Measurements from ENCODE around the gene CYBA. TPM values are rescaled to one million over a fixed set of nuclear protein-coding genes. Genes with fewer than 3 reads are reported as not detected.
A peak's percentile ranks its signal among the peaks of the same experiment; 100 is the strongest.

The CYBA gene
- polyA plus RNA-seq, 2 donors: 58.5 to 67.8 TPM

DNA sequence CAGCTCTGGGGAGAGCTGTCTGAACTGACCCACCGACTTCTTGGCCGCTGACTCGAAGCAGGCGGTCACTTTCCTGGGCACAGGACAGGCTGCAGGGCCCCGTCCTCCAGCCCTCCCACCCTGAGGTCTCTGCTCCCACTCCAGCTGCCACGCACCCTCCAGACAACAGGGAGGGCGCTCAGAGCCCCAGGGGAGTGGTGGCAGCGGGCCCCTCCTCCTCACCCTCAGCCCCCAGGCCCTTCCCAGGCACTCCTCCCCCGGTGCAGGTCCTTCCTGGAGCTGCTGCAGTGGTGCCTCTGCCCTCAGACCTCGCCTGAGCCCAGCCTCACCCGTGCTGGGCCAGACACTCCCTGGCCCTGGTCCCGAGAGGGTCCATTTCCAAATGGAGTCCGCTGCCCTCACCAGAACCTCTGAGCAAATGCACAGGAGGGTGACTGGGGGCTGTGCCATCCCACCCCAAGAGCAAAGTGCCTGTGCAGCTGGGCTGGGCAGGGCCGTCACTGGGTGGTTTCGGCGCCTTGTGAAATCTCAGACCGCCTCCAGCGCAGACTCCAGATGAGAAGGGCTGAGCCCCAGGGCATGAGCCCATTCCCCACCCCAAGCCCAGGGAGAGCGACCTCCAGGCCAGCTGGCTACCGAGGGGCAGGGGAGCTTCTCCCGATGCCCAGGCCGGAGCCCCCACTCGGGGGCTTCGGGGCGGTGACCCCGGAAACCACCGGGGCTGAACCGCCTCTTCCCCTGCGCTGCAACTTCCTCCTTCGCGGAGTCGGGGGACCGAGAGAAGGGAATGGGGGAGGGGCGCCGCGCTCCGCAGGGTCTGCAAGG lies 717 bp downstream of the CYBA start:
- WGBS, 2 donors: 12 to 21% methylated on average over 29 to 37 of the region's 37 CpGs
- Histone ChIP-seq H3K27ac (ENCODE audit: low read depth in 2 of 2, low read length in 1 of 2) (peak overlapping the region; percentile 29 to 71), H3K36me3 (ENCODE audit: control insufficient read depth in 2 of 2, insufficient read depth in 2 of 2, low read length in 1 of 2) (peaks cover 0 to 31% of the 10 kb centered on the region in 2 donors), H3K9me3 (ENCODE audit: control insufficient read depth in 2 of 2, insufficient read depth in 1 of 2, low read depth in 1 of 2, low read length in 1 of 2) (no peaks in the 10 kb centered on the region), H3K4me1 (ENCODE audit: control insufficient read depth in 2 of 2, insufficient read depth in 2 of 2, low read length in 1 of 2) (peaks cover 7 to 17% of the 10 kb centered on the region in 2 donors), H3K4me3 (ENCODE audit: low read depth in 1 of 2, low read length in 2 of 2) (peak overlapping the region; percentile 59 to 62), H3K27me3 (ENCODE audit: control insufficient read depth in 1 of 2, insufficient read depth in 2 of 2, low read length in 2 of 2) (no peaks in the 10 kb centered on the region)

DNA sequence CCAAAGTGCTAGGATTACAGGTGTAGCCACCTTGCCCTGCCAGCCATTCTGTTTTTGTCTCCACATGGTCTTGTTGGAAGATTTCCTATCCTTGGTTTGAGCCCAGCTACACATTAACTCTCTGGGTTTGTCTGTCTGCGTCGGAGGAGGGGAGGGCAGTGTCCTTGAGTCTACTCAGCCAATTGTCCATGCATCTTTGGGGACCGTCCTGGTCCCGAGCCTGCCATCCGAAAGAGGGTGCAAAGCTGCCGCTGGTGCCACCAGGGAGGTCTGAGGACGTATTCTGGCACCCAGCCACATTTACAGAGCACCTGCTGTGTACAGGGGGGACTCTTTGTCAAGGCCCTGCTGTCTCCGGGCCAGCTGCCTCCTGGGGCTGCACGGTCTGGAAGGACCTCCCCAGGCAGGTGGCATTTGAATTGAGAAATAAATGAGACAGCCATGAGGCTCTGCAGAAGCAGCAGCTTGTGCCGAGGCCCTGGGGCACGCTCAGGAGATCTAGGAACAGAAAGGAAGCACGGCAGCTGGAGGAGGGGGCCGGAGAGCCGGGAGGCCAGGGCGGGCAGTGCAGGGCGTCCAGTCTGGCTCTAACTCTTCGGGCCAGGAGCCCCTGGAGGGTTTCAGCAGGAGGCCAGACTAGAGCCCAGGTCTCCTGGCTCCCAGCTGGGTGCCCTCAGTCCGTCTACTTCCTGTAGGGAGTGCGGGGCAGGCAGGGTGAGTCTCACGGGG lies 1.5 kb downstream of the CYBA start:
- Histone ChIP-seq H3K27ac (ENCODE audit: low read depth in 2 of 2, low read length in 1 of 2) (peak overlapping the region in 1 of 2 donors; percentile 20), H3K27me3 (ENCODE audit: control insufficient read depth in 1 of 2, insufficient read depth in 2 of 2, low read length in 2 of 2) (no peaks in the 10 kb centered on the region), H3K4me1 (ENCODE audit: control insufficient read depth in 2 of 2, insufficient read depth in 2 of 2, low read length in 1 of 2) (peaks cover 7 to 17% of the 10 kb centered on the region in 2 donors), H3K9me3 (ENCODE audit: control insufficient read depth in 2 of 2, insufficient read depth in 1 of 2, low read depth in 1 of 2, low read length in 1 of 2) (no peaks in the 10 kb centered on the region), H3K36me3 (ENCODE audit: control insufficient read depth in 2 of 2, insufficient read depth in 2 of 2, low read length in 1 of 2) (peaks cover 0 to 23% of the 10 kb centered on the region in 2 donors), H3K4me3 (ENCODE audit: low read depth in 1 of 2, low read length in 2 of 2) (peak overlapping the region in 1 of 2 donors; percentile 59)
- 71 to 83% methylated on average over 20 of the region's 20 CpGs for WGBS, 2 donors

DNA sequence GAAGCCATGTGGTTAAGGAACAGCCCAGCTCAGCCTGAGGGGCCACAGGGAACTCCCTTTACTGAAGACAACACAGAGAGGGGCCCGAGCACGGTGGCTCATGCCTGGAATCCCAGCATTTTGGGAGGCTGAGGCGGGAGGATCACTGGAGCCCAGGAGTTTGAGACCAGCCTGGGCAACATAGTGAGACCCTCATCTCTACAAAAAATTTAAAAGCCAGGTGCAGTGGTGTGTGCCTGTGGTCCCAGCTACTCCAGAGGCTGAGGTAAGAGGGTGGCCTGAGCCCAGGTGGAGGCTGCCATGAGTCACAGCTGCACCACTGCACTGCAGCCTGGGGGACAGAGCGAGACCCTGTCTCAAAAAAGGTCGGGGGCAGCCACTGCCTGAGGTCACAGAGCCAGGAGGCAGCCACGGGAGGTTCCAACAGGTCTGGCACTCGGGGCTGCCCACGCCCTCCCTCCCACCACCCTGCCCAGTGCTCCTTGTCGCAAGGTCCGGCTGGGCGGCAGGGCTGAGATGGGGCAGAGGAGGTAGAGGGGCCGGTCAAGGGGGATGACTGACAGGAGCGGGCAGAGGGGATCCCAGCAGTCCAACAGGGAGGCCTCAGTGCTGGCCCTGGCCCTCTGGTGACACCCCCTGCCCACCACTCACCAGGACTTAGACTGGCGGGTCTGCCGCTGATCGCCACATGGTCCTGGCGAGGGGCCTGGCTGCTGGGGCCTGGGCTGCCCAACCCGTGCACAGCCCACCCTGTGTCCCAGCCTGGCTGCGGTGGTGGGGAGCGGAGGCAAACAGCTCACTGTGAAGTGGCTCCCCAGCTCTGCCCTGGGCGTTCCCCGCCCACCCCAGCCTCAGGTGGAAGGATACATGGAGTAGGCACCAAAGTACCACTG lies 3.4 kb downstream of the CYBA start:
- Histone ChIP-seq H3K4me3 (ENCODE audit: low read depth in 1 of 2, low read length in 2 of 2) (no peak overlapping the region), H3K36me3 (ENCODE audit: control insufficient read depth in 2 of 2, insufficient read depth in 2 of 2, low read length in 1 of 2) (peaks cover 0 to 9% of the 10 kb centered on the region in 2 donors), H3K9me3 (ENCODE audit: control insufficient read depth in 2 of 2, insufficient read depth in 1 of 2, low read depth in 1 of 2, low read length in 1 of 2) (no peaks in the 10 kb centered on the region), H3K27me3 (ENCODE audit: control insufficient read depth in 1 of 2, insufficient read depth in 2 of 2, low read length in 2 of 2) (no peaks in the 10 kb centered on the region), H3K4me1 (ENCODE audit: control insufficient read depth in 2 of 2, insufficient read depth in 2 of 2, low read length in 1 of 2) (peaks cover 7 to 17% of the 10 kb centered on the region in 2 donors), H3K27ac (ENCODE audit: low read depth in 2 of 2, low read length in 1 of 2) (no peak overlapping the region)
- 88% methylated on average over 18 to 22 of the region's 22 CpGs for WGBS, 2 donors

DNA sequence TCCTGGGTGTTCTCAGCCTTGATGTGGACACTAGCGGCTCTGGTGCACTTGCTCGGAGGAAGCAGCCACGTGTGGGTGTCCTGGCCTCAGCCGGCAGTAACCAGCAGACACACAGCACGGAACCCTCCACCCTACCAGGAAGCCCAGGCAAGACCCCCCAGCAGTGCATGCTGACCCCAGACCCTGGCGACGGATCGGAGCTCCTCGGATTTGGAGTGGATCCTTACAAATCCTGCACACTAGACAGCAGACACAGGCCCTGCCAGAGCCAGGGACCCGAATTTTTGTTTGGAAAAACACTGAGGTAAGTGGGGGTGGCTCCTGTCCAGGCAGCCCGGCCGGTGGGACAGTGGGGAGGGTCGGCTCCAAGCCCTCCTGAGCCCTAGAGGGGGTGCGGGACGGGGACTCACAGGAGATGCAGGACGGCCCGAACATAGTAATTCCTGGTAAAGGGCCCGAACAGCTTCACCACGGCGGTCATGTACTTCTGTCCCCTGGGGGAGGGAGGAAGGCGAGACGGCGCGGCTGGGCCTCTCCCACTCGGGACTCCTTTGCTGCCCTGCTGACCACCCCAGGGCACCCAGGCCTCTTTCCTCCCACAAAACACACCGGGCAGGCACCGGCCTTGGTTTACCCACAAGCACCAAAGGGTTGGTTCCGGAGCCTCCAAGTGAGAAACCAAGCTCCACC lies 4.4 kb downstream of the CYBA start:
- WGBS, 2 donors: 87 to 90% methylated on average over 28 of the region's 28 CpGs
- Histone ChIP-seq H3K27me3 (ENCODE audit: control insufficient read depth in 1 of 2, insufficient read depth in 2 of 2, low read length in 2 of 2) (no peaks in the 10 kb centered on the region), H3K36me3 (ENCODE audit: control insufficient read depth in 2 of 2, insufficient read depth in 2 of 2, low read length in 1 of 2) (peaks cover 0 to 4% of the 10 kb centered on the region in 2 donors)

DNA sequence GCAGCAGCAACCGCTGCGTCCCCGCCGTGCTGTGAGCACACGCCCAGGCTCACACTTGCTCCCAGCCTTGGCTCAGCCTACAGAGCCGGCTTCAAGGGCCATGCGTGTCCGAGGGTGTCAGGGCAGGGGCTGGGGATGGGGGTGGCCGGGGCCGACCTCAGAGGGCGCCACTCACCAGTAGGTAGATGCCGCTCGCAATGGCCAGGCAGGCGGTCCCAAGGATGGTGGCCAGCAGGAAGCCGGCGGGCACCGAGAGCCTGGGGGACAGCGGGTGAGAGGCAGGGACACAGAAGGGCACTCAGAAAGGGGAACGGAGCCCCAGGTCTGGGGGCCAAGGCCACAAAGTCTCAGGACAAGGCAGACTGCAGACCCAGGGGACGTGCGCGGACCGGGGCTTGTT lies 4.9 kb downstream of the CYBA start:
- H3K9me3 ChIP-seq (ENCODE audit: control insufficient read depth in 2 of 2, insufficient read depth in 1 of 2, low read depth in 1 of 2, low read length in 1 of 2): no peaks in the 10 kb centered on the region

More for the DNA sequence above, 4.4 kb downstream of the CYBA start:
- H3K4me1 ChIP-seq (ENCODE audit: control insufficient read depth in 2 of 2, insufficient read depth in 2 of 2, low read length in 1 of 2): peaks cover 7 to 16% of the 10 kb centered on the region in 2 donors
- H3K4me3 ChIP-seq (ENCODE audit: low read depth in 1 of 2, low read length in 2 of 2): no peak overlapping the region
- H3K27ac ChIP-seq (ENCODE audit: low read depth in 2 of 2, low read length in 1 of 2): no peak overlapping the region
- no peaks in the 10 kb centered on the region for H3K9me3 ChIP-seq (ENCODE audit: control insufficient read depth in 2 of 2, insufficient read depth in 1 of 2, low read depth in 1 of 2, low read length in 1 of 2)

DNA sequence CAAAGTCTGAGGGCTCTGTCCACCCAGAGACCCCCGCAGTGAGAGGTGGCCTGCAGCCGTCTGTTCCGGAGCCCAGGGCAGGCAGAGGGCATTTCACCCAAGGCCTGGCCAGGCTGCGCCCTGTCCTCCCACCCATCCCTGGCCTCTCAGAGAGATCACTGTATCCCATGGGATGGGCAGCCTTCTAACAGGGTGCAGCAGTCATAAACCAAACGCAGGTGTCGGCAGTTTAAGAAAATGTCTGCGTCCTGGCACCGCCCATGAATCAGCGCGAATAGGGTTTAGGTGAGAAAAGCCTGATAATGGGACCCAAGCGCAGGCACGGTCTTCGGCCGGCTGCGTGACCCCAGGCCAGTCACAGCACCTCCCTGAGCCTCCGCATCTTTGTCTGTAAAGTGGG lies 5.4 kb downstream of the CYBA start:
- 93 to 95% methylated on average over 16 of the region's 16 CpGs for WGBS, 2 donors
- H3K36me3 ChIP-seq (ENCODE audit: control insufficient read depth in 2 of 2, insufficient read depth in 2 of 2, low read length in 1 of 2): peaks cover 0 to 4% of the 10 kb centered on the region in 2 donors
- H3K4me3 ChIP-seq (ENCODE audit: low read depth in 1 of 2, low read length in 2 of 2): no peak overlapping the region

More for the DNA sequence above, 4.9 kb downstream of the CYBA start:
- Histone ChIP-seq H3K4me1 (ENCODE audit: control insufficient read depth in 2 of 2, insufficient read depth in 2 of 2, low read length in 1 of 2) (peaks cover 2 to 12% of the 10 kb centered on the region in 2 donors), H3K36me3 (ENCODE audit: control insufficient read depth in 2 of 2, insufficient read depth in 2 of 2, low read length in 1 of 2) (peaks cover 0 to 4% of the 10 kb centered on the region in 2 donors), H3K4me3 (ENCODE audit: low read depth in 1 of 2, low read length in 2 of 2) (no peak overlapping the region), H3K27ac (ENCODE audit: low read depth in 2 of 2, low read length in 1 of 2) (no peak overlapping the region), H3K27me3 (ENCODE audit: control insufficient read depth in 1 of 2, insufficient read depth in 2 of 2, low read length in 2 of 2) (no peaks in the 10 kb centered on the region)
- 89 to 91% methylated on average over 23 of the region's 23 CpGs for WGBS, 2 donors

DNA sequence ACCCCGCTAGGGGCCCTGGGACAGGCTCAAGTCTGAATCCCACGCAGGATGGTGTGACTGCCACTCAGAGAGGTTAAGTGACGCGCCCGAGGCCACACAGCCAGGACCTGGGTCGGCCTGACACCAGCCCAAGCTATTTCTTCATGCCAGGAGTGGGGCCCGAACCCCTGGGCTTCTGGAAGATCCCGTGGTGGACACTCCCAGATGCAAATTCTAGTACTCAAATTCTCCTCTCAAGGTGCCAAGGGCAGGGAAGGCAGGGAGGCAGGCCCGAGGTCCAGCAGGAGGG lies 7.3 kb downstream of the CYBA start:
- H3K27me3 ChIP-seq (ENCODE audit: control insufficient read depth in 1 of 2, insufficient read depth in 2 of 2, low read length in 2 of 2): peaks cover 0 to 18% of the 10 kb centered on the region in 2 donors
- H3K27ac ChIP-seq (ENCODE audit: low read depth in 2 of 2, low read length in 1 of 2): no peak overlapping the region
- no peaks in the 10 kb centered on the region for H3K9me3 ChIP-seq (ENCODE audit: control insufficient read depth in 2 of 2, insufficient read depth in 1 of 2, low read depth in 1 of 2, low read length in 1 of 2)
- WGBS, 2 donors: 90 to 93% methylated on average over 9 of the region's 9 CpGs
- no peaks in the 10 kb centered on the region for H3K36me3 ChIP-seq (ENCODE audit: control insufficient read depth in 2 of 2, insufficient read depth in 2 of 2, low read length in 1 of 2)
- H3K4me1 ChIP-seq (ENCODE audit: control insufficient read depth in 2 of 2, insufficient read depth in 2 of 2, low read length in 1 of 2): peaks cover 0 to 15% of the 10 kb centered on the region in 2 donors
- H3K4me3 ChIP-seq (ENCODE audit: low read depth in 1 of 2, low read length in 2 of 2): no peak overlapping the region

More for the DNA sequence above, 5.4 kb downstream of the CYBA start:
- peaks cover 0 to 2% of the 10 kb centered on the region in 2 donors for H3K27me3 ChIP-seq (ENCODE audit: control insufficient read depth in 1 of 2, insufficient read depth in 2 of 2, low read length in 2 of 2)
- H3K4me1 ChIP-seq (ENCODE audit: control insufficient read depth in 2 of 2, insufficient read depth in 2 of 2, low read length in 1 of 2): peaks cover 2 to 12% of the 10 kb centered on the region in 2 donors
- H3K27ac ChIP-seq (ENCODE audit: low read depth in 2 of 2, low read length in 1 of 2): no peak overlapping the region
- no peaks in the 10 kb centered on the region for H3K9me3 ChIP-seq (ENCODE audit: control insufficient read depth in 2 of 2, insufficient read depth in 1 of 2, low read depth in 1 of 2, low read length in 1 of 2)

DNA sequence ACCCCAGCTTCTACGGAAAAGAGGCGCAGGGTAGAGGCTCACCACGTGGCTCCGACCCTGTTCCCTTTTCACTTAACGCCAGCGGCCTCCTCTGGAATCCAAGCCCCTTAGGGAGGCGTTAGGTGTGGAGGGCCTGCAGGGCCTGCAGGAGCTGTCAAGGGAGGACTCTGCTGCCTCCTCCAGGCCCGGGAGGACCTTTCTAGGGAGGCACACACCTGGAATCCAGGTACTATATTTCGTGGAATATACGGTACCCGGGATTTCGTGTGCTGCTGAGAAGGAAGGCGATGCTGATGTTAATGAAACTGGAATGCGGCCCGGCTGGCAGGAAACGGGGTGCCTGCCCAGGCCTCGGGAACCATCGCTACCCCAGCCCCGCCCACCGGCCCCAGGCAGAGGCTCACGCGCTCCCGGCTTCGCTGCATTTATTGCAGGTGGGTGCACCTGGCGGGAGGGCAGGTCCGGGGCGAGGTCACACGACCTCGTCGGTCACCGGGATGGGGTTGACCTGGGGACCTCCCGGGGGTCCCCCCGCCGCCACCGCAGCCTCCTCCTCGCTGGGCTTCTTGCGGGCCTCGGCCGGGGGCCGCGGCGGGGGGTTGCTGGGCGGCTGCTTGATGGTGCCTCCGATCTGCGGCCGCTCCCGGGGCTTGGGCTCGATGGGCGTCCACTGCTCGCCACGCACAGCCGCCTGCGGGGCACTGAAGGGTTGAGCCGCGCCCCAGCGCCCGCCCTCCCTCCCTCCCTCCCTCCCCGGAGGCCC lies 7.8 kb downstream of the CYBA start:
- Histone ChIP-seq H3K4me3 (ENCODE audit: low read depth in 1 of 2, low read length in 2 of 2) (no peak overlapping the region), H3K36me3 (ENCODE audit: control insufficient read depth in 2 of 2, insufficient read depth in 2 of 2, low read length in 1 of 2) (no peaks in the 10 kb centered on the region), H3K4me1 (ENCODE audit: control insufficient read depth in 2 of 2, insufficient read depth in 2 of 2, low read length in 1 of 2) (peaks cover 0 to 17% of the 10 kb centered on the region in 2 donors), H3K9me3 (ENCODE audit: control insufficient read depth in 2 of 2, insufficient read depth in 1 of 2, low read depth in 1 of 2, low read length in 1 of 2) (no peaks in the 10 kb centered on the region), H3K27ac (ENCODE audit: low read depth in 2 of 2, low read length in 1 of 2) (no peak overlapping the region), H3K27me3 (ENCODE audit: control insufficient read depth in 1 of 2, insufficient read depth in 2 of 2, low read length in 2 of 2) (peaks cover 0 to 18% of the 10 kb centered on the region in 2 donors)
- WGBS, 2 donors: 84 to 85% methylated on average over 55 to 58 of the region's 58 CpGs

Measured in esophagus (tissue), 2 donors.